Uterus (tissue), 4 donors: ENCODE results near the gene DYNC1H1. TPM values are rescaled to one million over a fixed set of nuclear protein-coding genes. Genes with fewer than 3 reads are reported as not detected.

Source experiments
- DNase-seq, 2 donors: peaks; one replicate each; pipeline ENCODE4 v3.0.0-alpha.2; 2019 to 2020
- H3K27ac ChIP-seq, 2 donors: fragments of 200-600 bp; sonication (generic); 1 replicate in 1 of 2; 2 replicates in 1 of 2; pipeline ENCODE4 v1.5.1; 2016 to 2018
- H3K27me3 ChIP-seq, 2 donors: fragments of 200-600 bp; sonication (generic); one replicate each; pipeline ENCODE4 v1.5.1; 2018 to 2019; ENCODE audit warnings: control low read depth in 1 of 2
- H3K36me3 ChIP-seq, 2 donors: fragments of 200-600 bp; sonication (generic); one replicate each; pipeline ENCODE4 v1.5.1; 2019; ENCODE audit warnings: control low read depth in 1 of 2
- H3K4me1 ChIP-seq, 2 donors: fragments of 200-600 bp; sonication (generic); one replicate each; pipeline ENCODE4 v1.5.1; 2018 to 2019; ENCODE audit warnings: control low read depth in 1 of 2
- H3K4me3 ChIP-seq, 2 donors: fragments of 200-600 bp; sonication (generic); 1 replicate in 1 of 2; 2 replicates in 1 of 2; pipeline ENCODE4 v1.5.1; 2018 to 2019; ENCODE audit warnings: mild to moderate bottlenecking in 1 of 2
- H3K9me3 ChIP-seq, 2 donors: fragments of 200-600 bp; sonication (generic); one replicate each; pipeline ENCODE4 v1.5.1; 2019; ENCODE audit warnings: control low read depth in 1 of 2
- CTCF ChIP-seq, 4 experiments: fragments of 200-600 bp in 2 of 4; fragments of 450-650 bp in 2 of 4; sonication (generic) in 2 of 4; IDR thresholded peaks; one replicate each; pipeline ENCODE4 v1.5.1; 2016 to 2019; ENCODE audit warnings: antibody characterized with exemption in 4 of 4, mild to moderate bottlenecking in 2 of 4, moderate library complexity in 1 of 4
- POLR2A ChIP-seq, 2 donors: fragments of 450-650 bp; IDR thresholded peaks; one replicate each; pipeline ENCODE4 v1.6.1; 2016; ENCODE audit warnings: antibody characterized with exemption in 2 of 2, mild to moderate bottlenecking in 1 of 2, moderate library complexity in 1 of 2
- intact Hi-C: fragments of 100-400 bp; cut with DNase I; formaldehyde crosslinking; loops from one replicate; pipeline ENCODE4 v1.15.1; 2023; ENCODE audit warnings: low total_unique reads
- total RNA-seq, 4 donors: library from RNA; depleted of rRNA in 3 of 4; stranded (reverse); fragments of >200 nt in 3 of 4; gene quantifications; one replicate each; pipeline versions ENCODE4 v1.1.0 to v1.2.4, GENCODE V29; 2014 to 2023
- donor health status: DM: yes; HTN: yes; CAD: no.

The DYNC1H1 gene
- total RNA-seq, 4 donors from 2014 or later, result 251 to 634 (median 479) TPM

DNA sequence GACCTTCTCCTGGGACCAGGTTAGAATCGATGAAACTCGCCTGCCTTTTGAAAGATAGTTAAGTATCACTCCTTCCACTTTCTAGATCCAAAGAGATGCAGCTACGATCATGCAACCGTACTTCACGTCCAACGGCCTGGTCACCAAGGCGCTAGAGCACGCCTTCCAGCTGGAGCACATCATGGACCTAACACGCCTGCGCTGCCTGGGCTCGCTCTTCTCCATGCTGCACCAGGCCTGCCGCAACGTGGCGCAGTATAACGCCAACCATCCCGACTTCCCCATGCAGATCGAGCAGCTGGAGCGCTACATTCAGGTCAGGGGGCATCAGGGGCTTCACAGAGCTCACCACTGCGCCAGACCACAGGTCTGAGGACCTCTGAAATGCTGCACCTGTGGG lies 51.4 kb downstream of the DYNC1H1 start:
- DNase-seq, result no peak
- H3K27me3 ChIP-seq, result no peaks in the 10 kb centered on the region
- H3K36me3 ChIP-seq, result no peaks in the 10 kb centered on the region
- H3K4me1 ChIP-seq, result no peaks in the 10 kb centered on the region
- H3K4me3 ChIP-seq, result no peak overlapping the region
- no peaks in the 10 kb centered on the region for H3K9me3 ChIP-seq
- intact Hi-C loops, result no loop called here
- H3K27ac ChIP-seq, result no peak overlapping the region
- TF ChIP-seq CTCF (IDR thresholded peaks at IDR 0.05) (no peak), POLR2A (IDR thresholded peaks at IDR 0.05) (no peak)

DNA sequence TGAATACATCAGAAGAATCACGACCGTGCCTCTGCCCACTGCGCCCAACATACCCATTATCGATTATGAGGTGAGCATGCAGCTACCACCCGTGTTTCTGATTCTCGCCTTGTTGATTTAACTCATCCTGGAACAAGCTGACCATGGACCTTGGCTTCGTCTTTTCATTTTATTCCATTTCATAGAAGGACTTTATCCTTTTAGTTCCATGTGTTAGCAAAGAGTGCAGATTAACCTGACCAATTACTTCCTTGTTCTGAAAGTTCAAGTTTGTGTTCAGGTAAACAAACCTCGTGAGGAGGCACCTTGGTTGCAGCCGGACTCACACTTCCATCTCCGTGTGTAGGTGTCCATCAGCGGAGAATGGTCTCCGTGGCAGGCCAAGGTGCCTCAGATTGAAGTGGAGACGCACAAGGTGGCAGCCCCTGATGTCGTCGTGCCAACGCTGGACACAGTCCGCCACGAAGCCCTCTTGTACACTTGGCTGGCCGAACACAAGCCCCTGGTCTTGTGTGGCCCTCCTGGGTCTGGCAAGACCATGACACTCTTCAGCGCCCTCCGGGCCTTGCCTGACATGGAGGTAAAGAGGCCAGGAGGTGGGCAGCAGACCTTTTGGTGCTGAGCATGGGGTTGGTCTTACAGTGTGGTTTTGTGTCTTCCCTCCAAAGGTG lies 52.2 kb downstream of the DYNC1H1 start:
- DNase-seq, result no peak
- Histone ChIP-seq H3K27me3 (no peaks in the 10 kb centered on the region), H3K9me3 (no peaks in the 10 kb centered on the region), H3K4me1 (no peaks in the 10 kb centered on the region), H3K36me3 (no peaks in the 10 kb centered on the region), H3K4me3 (no peak overlapping the region), H3K27ac (no peak overlapping the region)
- intact Hi-C loops, result no loop called here
- TF ChIP-seq POLR2A (IDR thresholded peaks at IDR 0.05) (no peak), CTCF (IDR thresholded peaks at IDR 0.05) (no peak)

GRCh38 chr14:102018251-102018650 lies 53.9 kb downstream of the DYNC1H1 start:
- H3K36me3 ChIP-seq, result no peaks in the 10 kb centered on the region
- no peaks in the 10 kb centered on the region for H3K27me3 ChIP-seq
- DNase-seq, result no peak
- intact Hi-C loops, result no loop called here
- H3K4me1 ChIP-seq, result no peaks in the 10 kb centered on the region
- H3K9me3 ChIP-seq, result no peaks in the 10 kb centered on the region
- no peak overlapping the region for H3K27ac ChIP-seq
- TF ChIP-seq POLR2A (IDR thresholded peaks at IDR 0.05) (no peak), CTCF (IDR thresholded peaks at IDR 0.05) (no peak)
- no peak overlapping the region for H3K4me3 ChIP-seq

- no peak for DNase-seq
- intact Hi-C loops, result no loop called here
- TF ChIP-seq POLR2A (IDR thresholded peaks at IDR 0.05) (no peak), CTCF (IDR thresholded peaks at IDR 0.05) (no peak)
- Histone ChIP-seq H3K4me3 (no peak overlapping the region), H3K4me1 (no peaks in the 10 kb centered on the region), H3K36me3 (no peaks in the 10 kb centered on the region), H3K9me3 (no peaks in the 10 kb centered on the region), H3K27me3 (no peaks in the 10 kb centered on the region), H3K27ac (no peak overlapping the region)
Observed at GRCh38 chr14:102019006-102019540, 54.7 kb downstream of the DYNC1H1 start.

GRCh38 chr14:102020058-102020971 lies 55.9 kb downstream of the DYNC1H1 start:
- no peaks in the 10 kb centered on the region for H3K36me3 ChIP-seq
- DNase-seq, result no peak
- no peak overlapping the region for H3K4me3 ChIP-seq
- no peaks in the 10 kb centered on the region for H3K4me1 ChIP-seq
- intact Hi-C loops, result no loop called here
- H3K27ac ChIP-seq, result no peak overlapping the region
- no peaks in the 10 kb centered on the region for H3K27me3 ChIP-seq
- no peak for TF ChIP-seq CTCF (IDR thresholded peaks at IDR 0.05)
- no peak for TF ChIP-seq POLR2A (IDR thresholded peaks at IDR 0.05)
- no peaks in the 10 kb centered on the region for H3K9me3 ChIP-seq
